ENCODE measurements around the gene PHYHD1. TPM values are rescaled to one million over a fixed set of nuclear protein-coding genes. Genes with fewer than 3 reads are reported as not detected.
A peak's percentile ranks its signal among the peaks of the same experiment; 100 is the strongest.

Gene PHYHD1
- polyA plus RNA-seq, 1 donor (not counting 4 experiments of a cell fraction or from before 2014, with no cell fraction given), result 4.7 TPM

DNA sequence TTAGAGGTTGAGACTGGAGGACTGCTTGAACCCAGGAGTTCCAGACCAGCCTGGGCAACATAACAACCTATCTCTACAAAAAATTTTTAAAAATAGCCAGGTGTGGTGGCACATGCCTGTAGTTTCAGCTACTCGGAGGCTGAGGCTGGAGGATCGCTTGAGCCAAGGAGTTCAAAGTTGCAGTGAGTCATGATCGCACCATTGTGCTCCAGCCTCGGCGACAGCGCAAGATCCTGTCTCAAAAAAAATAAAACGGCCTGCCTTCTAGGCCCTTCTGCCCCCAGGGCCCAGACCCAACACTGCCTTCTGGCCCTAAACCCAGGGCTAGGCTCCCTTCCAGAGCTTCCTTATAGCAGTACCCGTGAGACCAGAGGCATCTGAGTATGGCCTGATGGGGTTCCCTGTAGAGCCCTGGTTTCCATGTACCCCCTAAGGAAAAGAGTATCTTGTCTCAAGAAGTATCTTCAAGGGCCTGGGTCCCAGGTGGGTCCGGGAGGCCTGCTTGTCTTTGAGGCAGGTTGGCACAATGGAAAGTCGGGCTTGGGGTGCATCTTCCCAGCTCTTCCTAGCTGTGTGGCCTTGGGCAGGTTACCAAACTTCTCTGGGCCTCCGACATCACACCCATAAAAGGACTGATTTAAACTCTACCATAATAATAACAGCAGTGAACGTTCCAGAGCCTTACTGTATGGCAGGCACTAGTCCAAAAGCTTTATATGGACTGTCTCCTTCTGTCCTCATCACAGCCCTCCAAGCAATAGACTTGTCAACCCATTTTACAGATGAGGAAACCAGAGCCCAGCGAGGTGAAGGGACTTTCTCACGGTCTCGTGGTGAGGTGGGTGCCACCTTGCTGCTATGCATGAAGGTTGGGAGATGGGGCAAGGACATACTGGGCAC, 29.2 kb upstream of the PHYHD1 start:
- dilution Hi-C loops (cut with MboI; ENCODE audit: extremely low pct_ligation_motif_present, low sequenced_read_pairs), result no loop called here
- no peak for FAIRE-seq
- H3K4me3 ChIP-seq (ENCODE audit: control insufficient read depth in 2 of 3, extremely low read depth in 1 of 3, insufficient read depth in 2 of 3, low read depth in 1 of 3, low read length in 3 of 3), result no peak overlapping the region
- no peaks in the 10 kb centered on the region for H4K20me1 ChIP-seq (ENCODE audit: control insufficient read depth, extremely low read depth, insufficient read depth, low read length)
- TF ChIP-seq, protein P1, sequence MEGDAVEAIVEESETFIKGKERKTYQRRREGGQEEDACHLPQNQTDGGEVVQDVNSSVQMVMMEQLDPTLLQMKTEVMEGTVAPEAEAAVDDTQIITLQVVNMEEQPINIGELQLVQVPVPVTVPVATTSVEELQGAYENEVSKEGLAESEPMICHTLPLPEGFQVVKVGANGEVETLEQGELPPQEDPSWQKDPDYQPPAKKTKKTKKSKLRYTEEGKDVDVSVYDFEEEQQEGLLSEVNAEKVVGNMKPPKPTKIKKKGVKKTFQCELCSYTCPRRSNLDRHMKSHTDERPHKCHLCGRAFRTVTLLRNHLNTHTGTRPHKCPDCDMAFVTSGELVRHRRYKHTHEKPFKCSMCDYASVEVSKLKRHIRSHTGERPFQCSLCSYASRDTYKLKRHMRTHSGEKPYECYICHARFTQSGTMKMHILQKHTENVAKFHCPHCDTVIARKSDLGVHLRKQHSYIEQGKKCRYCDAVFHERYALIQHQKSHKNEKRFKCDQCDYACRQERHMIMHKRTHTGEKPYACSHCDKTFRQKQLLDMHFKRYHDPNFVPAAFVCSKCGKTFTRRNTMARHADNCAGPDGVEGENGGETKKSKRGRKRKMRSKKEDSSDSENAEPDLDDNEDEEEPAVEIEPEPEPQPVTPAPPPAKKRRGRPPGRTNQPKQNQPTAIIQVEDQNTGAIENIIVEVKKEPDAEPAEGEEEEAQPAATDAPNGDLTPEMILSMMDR (optimal IDR thresholded peaks at IDR 0.05 in 1 of 3, IDR thresholded peaks at IDR 0.05 in 1 of 3, conservative IDR thresholded peaks at IDR 0.05 in 1 of 3; ENCODE audit: extremely low read depth in 1 of 3, insufficient read depth in 2 of 3, low read length in 3 of 3), result no peak
- TF ChIP-seq EZH2 (IDR thresholded peaks at IDR 0.05; ENCODE audit: low read length), result no peak
- DNase-seq (ENCODE audit: low read depth, low spot score), result no peak
- H3K4me2 ChIP-seq (ENCODE audit: control insufficient read depth, extremely low read depth, insufficient read depth, low read depth, low read length), result no peak overlapping the region
- peak overlapping the region; percentile 93 for H3K27ac ChIP-seq (ENCODE audit: control insufficient read depth, insufficient read depth, low read length)
- H3K4me1 ChIP-seq (ENCODE audit: control insufficient read depth, extremely low read depth, insufficient read depth, low read length), result peaks cover 63% of the 10 kb centered on the region
- peaks cover 66% of the 10 kb centered on the region for H3K79me2 ChIP-seq (ENCODE audit: control insufficient read depth, insufficient read depth, low read length)
- H2AFZ ChIP-seq (ENCODE audit: control insufficient read depth, low read length), result no peak overlapping the region
- H3K36me3 ChIP-seq (ENCODE audit: control insufficient read depth in 2 of 2, extremely low read depth in 1 of 2, insufficient read depth in 2 of 2, low read length in 2 of 2), result peaks cover 19 to 43% of the 10 kb centered on the region in 2 experiments
- H3K9me3 ChIP-seq (ENCODE audit: control insufficient read depth, low read depth, low read length), result no peaks in the 10 kb centered on the region
- H3K9ac ChIP-seq (ENCODE audit: control insufficient read depth, extremely low read depth, insufficient read depth, low read length), result peak overlapping the region; percentile 30
- H3K27me3 ChIP-seq (ENCODE audit: control insufficient read depth, extremely low read depth, insufficient read depth, low read length), result no peaks in the 10 kb centered on the region
- no peaks in the 10 kb centered on the region for H3K9me1 ChIP-seq (ENCODE audit: control insufficient read depth, extremely low read depth, insufficient read depth, low read length)

- Histone ChIP-seq H2AFZ (ENCODE audit: control insufficient read depth, low read length) (no peak overlapping the region), H3K4me3 (ENCODE audit: control insufficient read depth in 2 of 3, extremely low read depth in 1 of 3, insufficient read depth in 2 of 3, low read depth in 1 of 3, low read length in 3 of 3) (peak overlapping the region in 1 of 3 experiments; percentile 15), H3K79me2 (ENCODE audit: control insufficient read depth, insufficient read depth, low read length) (peaks cover 62% of the 10 kb centered on the region), H3K4me1 (ENCODE audit: control insufficient read depth, extremely low read depth, insufficient read depth, low read length) (peaks cover 61% of the 10 kb centered on the region), H3K27ac (ENCODE audit: control insufficient read depth, insufficient read depth, low read length) (peak overlapping the region; percentile 93), H3K9me3 (ENCODE audit: control insufficient read depth, low read depth, low read length) (no peaks in the 10 kb centered on the region), H3K9ac (ENCODE audit: control insufficient read depth, extremely low read depth, insufficient read depth, low read length) (peak overlapping the region; percentile 80), H3K36me3 (ENCODE audit: control insufficient read depth in 2 of 2, extremely low read depth in 1 of 2, insufficient read depth in 2 of 2, low read length in 2 of 2) (peaks cover 17 to 45% of the 10 kb centered on the region in 2 experiments), H3K4me2 (ENCODE audit: control insufficient read depth, extremely low read depth, insufficient read depth, low read depth, low read length) (peak overlapping the region; percentile 80), H3K9me1 (ENCODE audit: control insufficient read depth, extremely low read depth, insufficient read depth, low read length) (no peaks in the 10 kb centered on the region), H4K20me1 (ENCODE audit: control insufficient read depth, extremely low read depth, insufficient read depth, low read length) (no peaks in the 10 kb centered on the region), H3K27me3 (ENCODE audit: control insufficient read depth, extremely low read depth, insufficient read depth, low read length) (no peaks in the 10 kb centered on the region)
- dilution Hi-C loops (cut with MboI; ENCODE audit: extremely low pct_ligation_motif_present, low sequenced_read_pairs), result no loop called here
- TF ChIP-seq, protein P1 (optimal IDR thresholded peaks at IDR 0.05 in 1 of 3, IDR thresholded peaks at IDR 0.05 in 1 of 3, conservative IDR thresholded peaks at IDR 0.05 in 1 of 3; ENCODE audit: extremely low read depth in 1 of 3, insufficient read depth in 2 of 3, low read length in 3 of 3), result no peak
- no peak for TF ChIP-seq EZH2 (IDR thresholded peaks at IDR 0.05; ENCODE audit: low read length)
- peak; percentile 77 for FAIRE-seq
- DNase-seq (ENCODE audit: low read depth, low spot score), result peak; percentile 97
Observed at GRCh38 chr9:128892221-128892921, 28.4 kb upstream of the PHYHD1 start.

Measured in keratinocyte (primary cell).